ENCODE measurements around the gene H2AZ1. TPM values are rescaled to one million over a fixed set of nuclear protein-coding genes. Genes with fewer than 3 reads are reported as not detected.

Gene H2AZ1
- total RNA-seq, 1 donor from 2014 or later: 107 TPM

- DNase-seq (ENCODE audit: low spot score): peak; percentile 85
Observed at GRCh38 chr4:99946356-99947189, 3.5 kb downstream of the H2AZ1 start, which contains the start of gene DNAJB14. Gene DNAJB14, minus strand, starts transcription at chr4:99946618. Its CDS starts 47 bp downstream, at chr4:99946571.

DNA sequence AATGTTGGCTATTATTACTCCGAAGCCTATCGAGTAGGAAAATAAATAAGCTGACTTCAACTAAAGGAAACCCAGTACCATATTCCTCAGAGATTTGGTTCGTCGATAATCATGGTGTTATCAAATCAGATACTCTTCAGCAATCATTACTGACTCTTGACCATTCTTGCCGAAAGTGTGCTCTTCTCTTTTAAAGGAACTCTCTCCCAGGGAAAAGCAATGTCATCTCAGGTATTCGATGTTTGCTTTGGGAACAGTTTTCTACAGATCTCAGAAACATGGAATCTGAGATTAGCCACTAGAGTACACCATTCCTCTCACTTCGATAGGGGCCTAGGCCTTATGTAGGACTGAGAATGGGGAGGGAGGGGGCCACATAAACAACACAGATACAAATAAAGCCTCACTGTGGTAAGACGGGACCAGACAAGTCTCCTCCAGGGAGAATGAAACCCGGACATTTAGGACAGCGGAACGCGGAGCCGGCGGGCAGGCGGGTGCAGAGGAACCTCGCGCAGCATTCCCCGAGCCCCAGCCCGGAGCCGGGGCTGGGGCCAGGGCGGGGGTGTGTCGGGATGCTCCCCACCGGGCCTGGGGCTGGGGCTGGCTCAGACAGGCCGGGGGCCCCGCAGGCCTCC, 4.2 kb downstream of the H2AZ1 start:
- no peak for DNase-seq (ENCODE audit: low spot score)

- no peak for DNase-seq (ENCODE audit: low spot score)
Observed at GRCh38 chr4:99943904-99944437, 6.1 kb downstream of the H2AZ1 start.

DNA sequence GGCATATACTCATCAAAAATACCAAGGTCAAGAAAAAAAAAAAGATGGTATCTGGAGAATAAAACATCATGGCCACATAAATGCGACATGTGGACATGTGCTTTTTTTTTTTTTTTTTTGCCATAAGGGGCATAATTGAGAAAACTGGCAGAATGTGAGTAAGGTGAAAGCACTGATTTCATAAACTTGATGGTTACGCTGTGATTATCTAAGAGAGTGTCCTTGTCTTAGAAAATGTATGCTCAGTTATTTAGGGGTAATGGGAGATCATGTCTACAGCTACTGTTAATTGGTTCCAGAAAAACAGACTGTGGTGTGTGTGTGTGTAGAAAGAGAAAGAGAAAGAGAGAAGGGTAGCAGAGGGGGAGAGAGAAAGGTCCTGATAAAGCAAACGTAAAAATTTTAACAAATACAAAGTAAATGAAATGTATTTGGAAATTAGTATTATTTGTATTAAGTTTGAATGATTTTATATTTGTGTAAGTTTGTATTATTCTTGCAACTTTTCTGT, 11.8 kb downstream of the H2AZ1 start:
- DNase-seq (ENCODE audit: low spot score): no peak

DNA sequence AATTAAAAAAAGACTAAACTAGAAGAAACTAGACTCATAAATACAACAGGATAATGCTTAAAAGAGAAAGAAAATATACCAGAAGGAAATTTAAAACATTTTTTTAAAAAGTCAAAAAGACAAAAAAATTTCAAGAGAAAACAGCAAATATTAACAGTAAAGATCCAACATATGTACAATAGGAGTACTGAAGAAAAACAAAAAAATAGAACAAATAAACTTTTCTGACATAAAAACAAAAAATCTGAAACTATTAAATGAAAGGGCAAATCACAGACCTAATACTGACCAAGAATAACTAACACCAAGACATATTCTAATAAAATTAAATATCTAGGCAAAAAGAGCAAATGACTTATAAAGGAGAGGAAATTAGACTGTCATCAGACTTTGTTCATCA, 15.2 kb downstream of the H2AZ1 start:
- DNase-seq (ENCODE audit: low spot score): no peak

DNA sequence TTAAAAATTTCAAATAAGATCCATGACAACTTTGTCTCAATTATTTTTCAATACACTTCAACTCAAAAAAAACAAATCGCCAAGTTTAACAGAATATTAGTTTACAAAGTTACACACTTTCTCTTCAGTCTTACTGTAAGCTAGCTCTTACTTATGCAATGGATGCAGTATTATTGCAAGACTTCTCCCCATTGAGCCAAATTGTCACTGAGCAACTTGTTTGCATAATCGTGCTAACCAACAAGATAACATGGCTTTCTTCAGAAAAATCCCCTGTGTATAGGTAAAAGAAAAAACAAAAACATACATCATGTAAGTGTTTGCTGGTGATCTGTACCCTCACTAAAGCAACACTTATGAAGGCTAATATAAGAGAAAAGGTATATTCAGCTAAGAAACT, 22.5 kb downstream of the H2AZ1 start:
- DNase-seq (ENCODE audit: low spot score): no peak

GRCh38 chr4:99921174-99921573, 28.9 kb downstream of the H2AZ1 start:
- DNase-seq (ENCODE audit: low spot score): no peak

GRCh38 chr4:99918656-99919055, 31.4 kb downstream of the H2AZ1 start:
- no peak for DNase-seq (ENCODE audit: low spot score)

GRCh38 chr4:99917575-99917974, 32.5 kb downstream of the H2AZ1 start:
- DNase-seq (ENCODE audit: low spot score): no peak

DNA sequence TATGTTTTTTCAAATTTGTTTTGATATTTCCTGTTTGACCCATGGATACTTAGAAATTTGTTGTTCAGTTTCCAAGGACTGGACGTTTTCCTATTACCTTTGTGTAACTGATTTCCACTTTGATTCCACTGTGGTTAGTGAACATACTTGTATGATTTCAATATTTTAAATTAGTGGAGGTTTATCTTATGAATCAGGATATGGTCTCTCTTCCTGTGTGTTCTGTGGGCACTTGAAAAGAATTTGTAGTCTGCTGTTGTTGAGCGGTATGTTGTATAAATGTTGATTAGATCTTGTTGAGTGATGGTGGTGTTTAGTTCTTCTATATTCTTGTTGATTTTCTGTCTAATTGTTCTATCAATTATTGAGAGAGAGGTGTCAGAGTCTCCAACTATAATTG, 34.6 kb downstream of the H2AZ1 start:
- no peak for DNase-seq (ENCODE audit: low spot score)

Other genes starting within 250 kb of the H2AZ1 start
- 25.3 TPM for gene DAPP1, start 133.4 kb downstream of the H2AZ1 start, total RNA-seq
- gene LAMTOR3, start 55.8 kb downstream of the H2AZ1 start, total RNA-seq: 48.2 TPM
- 44.1 TPM for gene DNAJB14, start 3.7 kb downstream of the H2AZ1 start, total RNA-seq
- gene DDIT4L, start 240.2 kb upstream of the H2AZ1 start, total RNA-seq: 0.44 TPM